Measurements from ENCODE around the gene ARL8A. TPM values are rescaled to one million over a fixed set of nuclear protein-coding genes. Genes with fewer than 3 reads are reported as not detected.

The ARL8A gene
- 44.8 to 60.7 TPM (median 52.4 TPM) in 5 replicates for total RNA-seq (2022; extraction: Qiagen RNA extraction)

DNA sequence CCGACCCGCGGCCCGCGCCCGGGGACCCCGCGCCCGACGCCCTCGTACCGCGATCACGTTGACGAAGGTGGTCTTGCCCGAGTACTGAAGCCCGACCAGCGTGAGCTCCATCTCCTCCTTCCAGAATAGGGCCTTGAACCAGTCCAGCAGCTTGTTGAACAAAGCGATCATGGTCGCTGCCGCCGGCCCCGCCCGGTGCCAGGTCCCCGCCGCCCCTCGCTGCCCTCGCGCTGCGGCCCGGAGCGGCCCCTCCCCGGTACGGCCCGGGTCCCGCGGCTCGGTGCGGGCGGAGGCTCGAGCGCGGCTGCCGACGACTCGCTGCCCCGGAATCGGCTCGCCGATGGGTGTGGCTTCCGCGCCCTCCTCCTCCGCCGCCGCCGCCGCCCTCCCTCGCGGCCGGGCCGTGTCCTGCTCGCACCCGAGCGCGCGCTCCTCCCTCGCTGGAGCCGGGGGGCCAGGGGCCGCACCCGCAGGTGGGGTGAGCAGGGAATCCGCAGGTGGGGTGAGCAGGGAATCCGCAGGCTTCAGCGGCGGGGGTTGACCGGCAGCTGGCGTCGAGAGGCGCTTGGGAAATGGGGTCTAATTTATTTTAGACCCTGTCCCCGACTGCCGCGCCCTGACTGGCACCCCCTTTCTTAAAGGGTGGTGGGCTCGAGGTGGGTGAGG lies at the start of gene ARL8A:
Gene ARL8A (minus strand): TSS at position 336 of the 666 bp plus-strand sequence. CDS start 165 bp downstream, at position 171.

DNA sequence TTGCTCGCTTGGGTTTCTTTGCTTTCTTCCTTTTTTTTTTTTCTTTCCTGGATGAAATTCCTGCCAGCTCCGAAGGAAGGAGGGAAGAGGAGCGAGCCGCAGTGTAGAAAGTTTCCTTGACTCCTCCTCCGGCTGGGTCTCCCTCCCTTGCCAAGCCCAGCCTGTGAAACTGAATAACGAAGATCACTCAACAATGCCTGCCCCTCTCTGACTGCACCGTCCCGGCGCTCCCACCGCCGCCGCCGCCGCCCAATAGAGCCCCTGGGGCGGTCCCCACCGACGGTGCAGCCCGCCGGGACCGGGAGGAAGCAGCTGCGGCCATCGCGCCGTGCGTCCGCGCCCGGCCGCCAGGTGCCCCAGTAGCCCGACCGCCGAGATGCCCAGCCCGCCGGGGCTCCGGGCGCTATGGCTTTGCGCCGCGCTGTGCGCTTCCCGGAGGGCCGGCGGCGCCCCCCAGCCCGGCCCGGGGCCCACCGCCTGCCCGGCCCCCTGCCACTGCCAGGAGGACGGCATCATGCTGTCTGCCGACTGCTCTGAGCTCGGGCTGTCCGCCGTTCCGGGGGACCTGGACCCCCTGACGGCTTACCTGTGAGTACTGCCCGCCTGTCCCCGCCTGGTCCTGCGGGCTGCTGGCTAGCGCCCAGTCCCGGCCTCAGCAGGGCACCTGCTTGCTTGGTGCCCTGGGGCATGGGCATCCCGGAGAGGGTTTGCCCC lies 49.2 kb upstream of the ARL8A start, which contains the start of gene LGR6:
Gene LGR6 (plus strand): TSS at position 186 of the 714 bp plus-strand sequence. CDS start 191 bp downstream, at position 377.

DNA sequence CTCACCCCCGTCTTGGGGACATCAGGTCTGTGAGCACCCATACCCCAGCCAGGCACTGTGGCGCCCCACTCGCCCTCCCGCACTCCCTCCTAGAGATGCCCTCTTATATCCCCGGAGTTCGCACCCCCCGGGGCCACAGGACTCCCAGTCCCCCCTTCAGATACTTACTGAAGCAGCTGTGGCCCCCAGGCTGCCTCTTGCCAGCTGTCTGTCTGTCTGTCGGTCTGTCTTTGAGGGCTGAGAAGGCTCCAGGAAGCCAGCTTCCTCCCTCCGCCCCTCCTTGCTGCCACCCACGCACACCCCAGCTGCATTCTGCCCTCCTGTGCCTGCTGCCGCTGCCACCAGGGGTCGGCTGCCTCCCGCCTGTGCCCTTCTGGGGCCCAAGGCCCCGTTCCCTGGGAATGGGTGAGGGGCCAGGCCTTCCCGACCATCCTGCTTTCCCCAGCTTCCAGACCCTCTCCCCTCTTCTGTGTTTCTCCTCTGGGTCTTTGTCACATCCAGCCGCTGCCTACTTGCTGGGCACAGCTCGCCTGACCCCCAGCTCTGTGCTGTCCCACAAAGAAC lies 15.9 kb upstream of the ARL8A start, which contains the start of gene PTPN7:
Gene PTPN7 (minus strand): TSS at position 226 of the 564 bp plus-strand sequence. CDS start 1,200 bp downstream, outside the sequence.

DNA sequence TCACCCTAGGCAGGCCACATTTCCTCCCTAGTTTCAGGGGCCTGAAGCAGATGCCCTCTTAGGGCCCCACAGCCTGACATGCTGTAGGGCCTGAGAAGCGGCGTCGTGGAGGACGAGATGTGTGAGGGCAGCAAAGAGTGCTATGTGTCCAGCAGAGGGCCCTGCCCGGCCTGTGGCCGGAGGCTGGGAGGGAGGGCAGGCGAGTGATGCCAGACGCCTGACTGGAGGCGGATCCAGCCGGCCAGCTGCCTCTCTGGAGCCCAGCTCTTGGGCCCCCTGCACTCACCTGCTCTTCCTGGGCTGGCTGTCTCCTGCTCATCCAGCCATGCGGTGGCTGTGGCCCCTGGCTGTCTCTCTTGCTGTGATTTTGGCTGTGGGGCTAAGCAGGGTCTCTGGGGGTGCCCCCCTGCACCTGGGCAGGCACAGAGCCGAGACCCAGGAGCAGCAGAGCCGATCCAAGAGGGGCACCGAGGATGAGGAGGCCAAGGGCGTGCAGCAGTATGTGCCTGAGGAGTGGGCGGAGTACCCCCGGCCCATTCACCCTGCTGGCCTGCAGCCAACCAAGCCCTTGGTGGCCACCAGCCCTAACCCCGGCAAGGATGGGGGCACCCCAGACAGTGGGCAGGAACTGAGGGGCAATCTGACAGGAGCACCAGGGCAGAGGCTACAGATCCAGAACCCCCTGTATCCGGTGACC lies 21.8 kb downstream of the ARL8A start, which contains the start of gene GPR37L1:
Gene GPR37L1 (plus strand): TSS at position 279 of the 697 bp plus-strand sequence. CDS start 47 bp downstream, at position 326.

Other genes starting within 250 kb of the ARL8A start
- not detected in 5 replicates for gene LMOD1, start 198.2 kb downstream of the ARL8A start, total RNA-seq (2022; extraction: Qiagen RNA extraction)
- gene TIMM17A, start 189.2 kb downstream of the ARL8A start, total RNA-seq (2022; extraction: Qiagen RNA extraction), result 85.2 to 152 TPM (median 97.7 TPM) in 5 replicates
- 74.7 to 88.2 TPM (median 86.7 TPM) in 5 replicates for gene RNPEP, start 162.1 kb downstream of the ARL8A start, total RNA-seq (2022; extraction: Qiagen RNA extraction)
- gene ELF3, start 134.2 kb downstream of the ARL8A start, total RNA-seq (2022; extraction: Qiagen RNA extraction), result 101 to 133 TPM (median 107 TPM) in 5 replicates
- 0.12 to 0.18 TPM (median 0.14 TPM) in 5 replicates for gene GPR37L1, start 21.8 kb downstream of the ARL8A start, total RNA-seq (2022; extraction: Qiagen RNA extraction)
- gene PTPN7, start 15.9 kb upstream of the ARL8A start, total RNA-seq (2022; extraction: Qiagen RNA extraction), result not detected in 5 replicates
- 0.54 to 1.3 TPM (median 0.66 TPM) in 5 replicates for gene LGR6, start 49.1 kb upstream of the ARL8A start, total RNA-seq (2022; extraction: Qiagen RNA extraction)
- gene UBE2T, start 197.2 kb upstream of the ARL8A start, total RNA-seq (2022; extraction: Qiagen RNA extraction), result 58.2 to 66.3 TPM (median 63.7 TPM) in 5 replicates
- gene PPP1R12B, start 204.0 kb upstream of the ARL8A start, total RNA-seq (2022; extraction: Qiagen RNA extraction), result 1.1 to 3.3 TPM (median 2.0 TPM) in 5 replicates